ENCODE data around the gene SF3B1. TPM values are rescaled to one million over a fixed set of nuclear protein-coding genes. Genes with fewer than 3 reads are reported as not detected.
"Not testable (repeated sequence)": the region's sequence is repeated elsewhere in the genome, so short reads cannot be mapped to it uniquely, and the experiment has no call there.

The SF3B1 gene
- total RNA-seq, 2 donors from 2014 or later, result 273 to 277 TPM

DNA sequence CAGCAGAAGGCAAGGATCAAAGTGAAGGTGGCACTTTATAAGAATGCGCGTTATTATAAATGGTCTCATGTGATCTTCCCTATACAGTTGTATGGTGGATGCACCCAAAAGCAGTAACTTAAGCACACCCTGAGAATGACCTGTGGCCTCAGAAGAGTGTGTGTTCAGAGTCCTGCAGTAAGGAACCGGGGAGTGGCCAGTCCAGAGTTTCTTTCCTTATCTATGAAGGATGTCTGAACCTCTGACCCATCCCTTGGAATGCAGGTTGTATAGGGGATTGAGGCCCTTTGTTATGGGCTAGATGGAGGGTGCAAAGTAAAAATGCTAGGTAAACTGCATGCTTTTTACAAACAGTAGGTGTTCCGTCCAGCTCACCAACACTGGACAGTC is 80.7 kb downstream of the SF3B1 start:
- Mint-ChIP-seq H3K27ac (no peak overlapping the region), H3K4me3 (no peak overlapping the region), H3K27me3 (no peaks in the 10 kb centered on the region), H3K9me3 (no peaks in the 10 kb centered on the region), H3K4me1 (peaks cover 16% of the 10 kb centered on the region), H3K36me3 (ENCODE audit: low read depth) (no peaks in the 10 kb centered on the region)
- no peak for ATAC-seq (replicated peaks)

DNA sequence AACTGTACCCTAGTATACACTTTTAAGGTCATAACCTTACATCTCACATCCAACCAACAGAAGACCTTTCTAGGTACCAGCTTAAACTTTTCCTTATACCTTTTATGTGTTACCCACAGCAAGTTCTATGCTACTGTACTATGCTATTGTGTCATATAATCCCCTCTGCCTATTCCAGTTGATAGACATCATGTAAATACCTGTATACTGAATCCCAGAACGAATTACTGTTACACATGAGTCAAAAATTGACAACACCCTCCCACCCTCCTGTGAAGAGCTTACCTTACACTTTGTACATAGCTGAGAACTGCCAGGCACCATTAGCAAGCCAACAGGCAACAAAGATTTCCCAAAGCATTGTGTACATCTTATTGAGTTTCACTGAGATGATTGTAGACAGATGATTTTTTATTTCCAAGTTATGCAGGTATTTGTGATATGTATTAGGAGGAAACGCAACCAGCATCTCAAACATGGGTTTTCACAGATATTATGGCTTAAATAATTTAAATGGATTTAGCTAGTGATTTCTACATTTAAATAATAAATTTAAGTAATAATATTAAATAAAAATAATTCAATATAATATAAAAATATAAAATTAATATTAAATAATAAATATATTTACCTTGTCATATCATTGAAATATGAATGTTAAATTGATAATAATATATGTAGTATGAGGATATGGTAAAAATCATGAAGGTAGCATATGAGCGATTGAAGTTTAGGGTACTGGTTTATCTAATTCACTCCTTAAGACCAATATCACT is 81.2 kb downstream of the SF3B1 start:
- Mint-ChIP-seq H3K4me3 (no peak overlapping the region), H3K4me1 (peaks cover 10% of the 10 kb centered on the region), H3K36me3 (ENCODE audit: low read depth) (no peaks in the 10 kb centered on the region), H3K9me3 (no peaks in the 10 kb centered on the region), H3K27me3 (no peaks in the 10 kb centered on the region), H3K27ac (no peak overlapping the region)
- no peak for ATAC-seq (replicated peaks)

DNA sequence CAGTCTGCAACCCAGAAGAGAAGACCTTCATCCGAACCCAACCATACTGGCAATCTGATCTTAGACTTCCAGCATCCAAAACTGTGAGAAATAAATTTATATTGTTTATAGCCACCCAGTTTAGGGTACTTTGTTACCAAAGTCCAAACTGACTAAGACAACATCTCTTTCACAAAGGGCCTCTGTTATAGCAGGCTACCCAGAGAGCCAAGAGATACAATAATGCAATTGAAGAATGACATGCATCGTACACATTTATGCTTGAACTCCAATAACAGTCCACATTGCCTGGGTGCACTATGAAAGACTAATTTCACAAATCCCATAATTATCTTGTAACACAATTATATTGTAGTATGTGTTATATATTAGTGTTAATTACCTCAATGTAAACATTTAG is 85.1 kb downstream of the SF3B1 start:
- no peak overlapping the region for H3K4me3 Mint-ChIP-seq
- no peak for ATAC-seq (replicated peaks)
- H3K27me3 Mint-ChIP-seq, result no peaks in the 10 kb centered on the region
- H3K9me3 Mint-ChIP-seq, result no peaks in the 10 kb centered on the region
- H3K4me1 Mint-ChIP-seq, result peaks cover 4% of the 10 kb centered on the region
- no peaks in the 10 kb centered on the region for H3K36me3 Mint-ChIP-seq (ENCODE audit: low read depth)
- H3K27ac Mint-ChIP-seq, result no peak overlapping the region

DNA sequence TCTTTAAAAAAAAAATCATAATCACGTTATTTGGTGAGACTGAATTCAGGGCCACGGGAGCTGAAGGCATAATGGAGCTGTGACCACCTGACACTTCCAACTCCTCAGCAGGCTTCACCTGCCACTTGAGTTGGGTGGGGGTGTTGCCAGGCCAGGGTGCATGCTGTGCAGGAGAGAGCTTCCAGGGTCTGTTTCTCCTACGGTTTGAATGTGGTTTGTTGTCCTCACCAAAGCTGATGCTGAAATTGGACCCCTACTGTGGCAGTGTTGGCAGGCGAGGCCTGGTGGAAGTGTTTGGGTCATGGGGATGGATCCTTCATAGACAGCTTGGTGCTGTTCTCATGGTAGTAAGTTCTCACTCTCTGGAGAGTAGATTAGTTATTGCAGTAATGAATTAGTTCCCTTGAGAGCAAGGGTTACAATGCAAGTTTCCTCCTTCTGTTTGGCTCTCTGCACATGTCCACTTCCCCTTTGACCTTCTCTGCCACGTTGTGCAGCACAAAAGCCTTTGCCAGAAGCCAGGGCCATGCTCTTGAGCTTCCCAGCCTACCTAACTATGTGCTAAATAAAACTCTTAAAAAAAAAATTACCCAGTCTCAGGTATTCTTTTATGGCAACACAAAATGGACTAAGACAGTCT is 86.0 kb downstream of the SF3B1 start:
- Mint-ChIP-seq H3K27ac (no peak overlapping the region), H3K27me3 (no peaks in the 10 kb centered on the region), H3K9me3 (no peaks in the 10 kb centered on the region), H3K4me1 (peaks cover 4% of the 10 kb centered on the region), H3K36me3 (ENCODE audit: low read depth) (no peaks in the 10 kb centered on the region), H3K4me3 (no peak overlapping the region)
- ATAC-seq (replicated peaks), result no peak

DNA sequence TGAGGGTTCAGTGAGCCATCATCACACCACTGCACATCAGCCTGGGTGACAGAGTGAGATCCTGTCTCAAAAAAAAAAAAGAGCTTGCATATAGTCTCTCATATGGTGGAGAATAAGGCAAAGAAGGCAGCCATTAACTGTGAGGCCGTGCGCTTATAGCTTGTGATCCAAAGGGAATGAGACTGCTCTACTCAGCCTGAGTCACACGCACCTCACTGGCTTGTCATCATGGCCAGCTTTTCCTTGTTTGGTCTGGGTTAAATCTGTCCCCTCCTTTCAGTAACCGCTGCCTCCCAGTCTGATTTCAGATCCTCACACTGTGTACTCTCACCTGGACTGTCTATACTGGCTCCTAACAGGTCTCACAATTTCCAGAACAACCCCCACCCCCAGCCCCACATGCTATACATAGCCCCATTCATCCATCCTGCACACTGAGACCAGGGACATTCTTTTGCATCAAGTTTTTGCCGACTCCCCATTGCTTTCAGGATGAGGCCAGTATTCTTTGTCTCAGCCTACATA is 88.9 kb downstream of the SF3B1 start:
- Mint-ChIP-seq H3K36me3 (ENCODE audit: low read depth) (no peaks in the 10 kb centered on the region), H3K4me3 (no peak overlapping the region), H3K9me3 (no peaks in the 10 kb centered on the region), H3K4me1 (peaks cover 2% of the 10 kb centered on the region), H3K27me3 (no peaks in the 10 kb centered on the region), H3K27ac (no peak overlapping the region)
- ATAC-seq (replicated peaks), result no peak

DNA sequence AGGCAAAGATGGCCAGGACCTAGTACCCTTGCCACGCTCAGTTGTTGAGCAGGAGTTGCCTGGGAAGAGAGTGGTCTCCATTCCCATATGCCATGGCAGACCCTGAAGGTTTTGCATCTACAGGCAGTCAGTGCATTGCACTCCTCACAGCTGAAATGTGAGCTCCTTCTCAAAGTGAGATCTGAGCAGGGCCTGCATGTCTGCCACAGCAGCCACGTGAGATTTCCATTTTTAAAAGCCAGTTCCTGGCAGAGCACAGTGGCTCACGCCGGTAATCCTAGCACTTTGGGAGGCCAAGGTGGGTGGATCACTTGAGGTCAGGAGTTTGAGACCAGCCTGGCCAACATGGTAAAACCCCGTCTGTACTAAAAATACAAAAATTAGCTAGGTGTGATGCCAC is 90.9 kb downstream of the SF3B1 start:
- H3K9me3 Mint-ChIP-seq, result not testable (repeated sequence)

DNA sequence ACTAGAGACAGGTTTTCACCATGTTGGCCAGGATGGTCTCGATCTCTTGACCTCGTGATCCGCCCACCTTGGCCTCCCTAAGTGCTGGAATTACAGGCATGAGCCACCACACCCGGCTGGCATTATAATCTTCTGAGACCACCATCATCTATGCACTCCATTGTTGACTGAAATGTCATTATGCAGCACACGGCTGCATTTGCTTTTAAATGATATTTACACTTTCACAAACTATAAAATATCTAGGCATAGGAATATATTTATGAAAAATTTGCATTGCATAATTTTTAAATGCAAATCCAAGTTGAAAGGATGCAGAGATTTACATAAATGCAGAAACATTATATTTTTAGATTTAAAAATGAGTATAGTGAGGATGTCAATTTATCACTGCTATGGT is 94.2 kb downstream of the SF3B1 start:
- H3K4me3 Mint-ChIP-seq, result no peak overlapping the region
- H3K27me3 Mint-ChIP-seq, result no peaks in the 10 kb centered on the region
- no peaks in the 10 kb centered on the region for H3K36me3 Mint-ChIP-seq (ENCODE audit: low read depth)
- H3K4me1 Mint-ChIP-seq, result peaks cover 6% of the 10 kb centered on the region
- H3K9me3 Mint-ChIP-seq, result no peaks in the 10 kb centered on the region
- ATAC-seq (replicated peaks), result no peak
- no peak overlapping the region for H3K27ac Mint-ChIP-seq

More for the DNA sequence above, 90.9 kb downstream of the SF3B1 start:
- not testable (repeated sequence) for H3K4me3 Mint-ChIP-seq; H3K27ac Mint-ChIP-seq; ATAC-seq (replicated peaks); H3K36me3 Mint-ChIP-seq (ENCODE audit: low read depth); H3K4me1 Mint-ChIP-seq; H3K27me3 Mint-ChIP-seq

Other genes with a start within 250 kb of the SF3B1 start
- gene ANKRD44, start 124.2 kb downstream of the SF3B1 start, total RNA-seq, result 100 to 1,000 TPM; 131 to 154 TPM
- gene COQ10B, start 18.5 kb upstream of the SF3B1 start, total RNA-seq, result 10 to 100 TPM; 15.8 to 20.1 TPM
- gene HSPD1, start 64.8 kb upstream of the SF3B1 start, total RNA-seq, result 100 to 1,000 TPM; 344 to 822 TPM
- gene HSPE1, start 65.4 kb upstream of the SF3B1 start, total RNA-seq, result 100 to 1,000 TPM; 151 to 313 TPM
- gene MOB4, start 81.0 kb upstream of the SF3B1 start, total RNA-seq, result 10 to 100 TPM; 13.4 to 20.1 TPM
- gene RFTN2, start 240.6 kb upstream of the SF3B1 start, total RNA-seq, result under 1 TPM; 0.17 to 0.29 TPM

All from activated T-helper 17 cell treated with anti-CD3 and anti-CD28 coated beads, Interleukin-2, amount 50 U/mL, for 72 hours (primary cell).